Mucosa of stomach (tissue), 1 donor: Measurements from ENCODE around the gene CPD.
"Not testable (repeated sequence)": the region's sequence is repeated elsewhere in the genome, so short reads cannot be mapped to it uniquely, and the experiment has no call there.

Experiments used
- H3K27me3 ChIP-seq: one replicate; pipeline ENCODE4 v1.7.0; 2013; ENCODE audit warnings: mild to moderate bottlenecking, low read length; ENCODE audit not compliant: control insufficient read depth, insufficient read depth
- H3K36me3 ChIP-seq: one replicate; pipeline ENCODE4 v1.7.0; 2013; ENCODE audit warnings: low read length; ENCODE audit not compliant: control insufficient read depth, insufficient read depth
- H3K4me1 ChIP-seq: one replicate; pipeline ENCODE4 v1.7.0; 2013; ENCODE audit warnings: mild to moderate bottlenecking, low read length; ENCODE audit not compliant: control insufficient read depth, insufficient read depth
- H3K4me3 ChIP-seq: one replicate; pipeline ENCODE4 v1.7.0; 2013; ENCODE audit warnings: low read length
- H3K9ac ChIP-seq: one replicate; pipeline ENCODE4 v1.7.0; 2013; ENCODE audit warnings: mild to moderate bottlenecking, low read length, moderate library complexity
- H3K9me3 ChIP-seq: one replicate; pipeline ENCODE4 v1.7.0; 2013; ENCODE audit warnings: mild to moderate bottlenecking, low read length, moderate library complexity; ENCODE audit not compliant: control insufficient read depth
- donor health status: Pancreatic carcinoma.

Gene CPD

DNA sequence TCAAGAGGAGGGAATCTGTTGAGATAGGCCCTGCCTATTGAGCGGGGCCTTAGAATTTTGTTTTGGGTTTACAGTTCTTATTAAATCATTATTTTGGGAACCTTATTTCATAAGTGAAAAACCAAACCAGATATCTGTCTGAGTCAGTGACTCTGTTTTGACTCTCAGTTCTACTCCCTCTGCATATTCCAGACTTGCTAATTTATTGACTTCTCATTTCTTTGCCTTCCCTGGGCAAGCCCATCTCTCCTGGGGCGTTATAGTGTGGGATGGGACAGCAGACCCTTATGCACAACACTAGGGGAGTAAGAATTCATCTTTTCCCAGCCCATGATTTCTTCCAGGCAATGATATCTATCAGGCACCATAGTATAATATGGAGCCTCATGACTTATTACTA lies 45.7 kb downstream of the CPD start:
- H3K4me3 ChIP-seq = no peak overlapping the region
- no peaks in the 10 kb centered on the region for H3K4me1 ChIP-seq
- H3K36me3 ChIP-seq = no peaks in the 10 kb centered on the region

DNA sequence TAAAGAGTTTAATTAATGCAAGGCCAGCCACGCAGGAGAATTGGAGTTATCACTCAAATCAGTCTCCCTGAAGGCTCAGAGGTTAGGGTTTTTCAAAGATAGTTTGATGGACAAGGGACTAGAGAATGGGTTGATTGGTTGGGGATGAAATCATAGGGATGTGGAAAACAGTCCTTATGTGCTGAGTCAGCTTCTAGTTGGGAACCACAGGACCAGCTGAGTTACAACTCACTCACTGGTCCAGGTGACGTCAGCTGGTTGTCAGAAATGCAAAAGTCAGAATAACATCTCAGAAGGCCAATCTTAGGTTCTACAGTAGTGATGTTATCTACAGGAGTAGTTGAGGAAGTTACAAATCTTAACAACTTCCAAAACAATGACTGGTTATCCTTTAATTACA lies 47.6 kb downstream of the CPD start:
- Histone ChIP-seq H3K9me3 (no peaks in the 10 kb centered on the region), H3K4me1 (no peaks in the 10 kb centered on the region)

More for the DNA sequence above, 45.7 kb downstream of the CPD start:
- Histone ChIP-seq H3K27me3 (no peaks in the 10 kb centered on the region), H3K9me3 (no peaks in the 10 kb centered on the region), H3K9ac (no peak overlapping the region)

DNA sequence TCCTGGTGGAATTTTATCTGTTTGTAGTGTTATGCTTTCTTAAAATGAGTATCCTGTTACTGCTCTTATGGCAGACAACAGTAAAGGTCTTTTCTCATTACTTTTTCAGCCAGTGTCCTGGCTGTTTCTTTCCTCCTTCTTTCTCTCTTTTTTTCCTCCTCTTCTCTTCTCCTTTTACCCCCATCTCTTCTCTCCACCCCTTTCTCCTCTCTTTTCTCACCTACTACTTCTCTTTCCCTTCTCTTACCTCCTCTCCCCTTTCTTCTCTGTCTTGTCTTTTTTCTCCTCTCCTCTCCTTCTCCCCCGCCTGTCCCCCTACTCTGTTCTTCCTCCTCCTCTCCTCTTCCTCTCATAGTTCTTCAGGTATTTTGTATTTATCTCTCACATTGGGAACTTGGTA lies 48.9 kb downstream of the CPD start:
- H3K36me3 ChIP-seq = no peaks in the 10 kb centered on the region
- H3K4me3 ChIP-seq = no peak overlapping the region
- H3K4me1 ChIP-seq = no peaks in the 10 kb centered on the region
- no peaks in the 10 kb centered on the region for H3K27me3 ChIP-seq
- no peak overlapping the region for H3K9ac ChIP-seq
- H3K9me3 ChIP-seq = no peaks in the 10 kb centered on the region

More for the DNA sequence above, 47.6 kb downstream of the CPD start:
- H3K9ac ChIP-seq = no peak overlapping the region
- no peaks in the 10 kb centered on the region for H3K36me3 ChIP-seq
- H3K27me3 ChIP-seq = no peaks in the 10 kb centered on the region
- H3K4me3 ChIP-seq = no peak overlapping the region

DNA sequence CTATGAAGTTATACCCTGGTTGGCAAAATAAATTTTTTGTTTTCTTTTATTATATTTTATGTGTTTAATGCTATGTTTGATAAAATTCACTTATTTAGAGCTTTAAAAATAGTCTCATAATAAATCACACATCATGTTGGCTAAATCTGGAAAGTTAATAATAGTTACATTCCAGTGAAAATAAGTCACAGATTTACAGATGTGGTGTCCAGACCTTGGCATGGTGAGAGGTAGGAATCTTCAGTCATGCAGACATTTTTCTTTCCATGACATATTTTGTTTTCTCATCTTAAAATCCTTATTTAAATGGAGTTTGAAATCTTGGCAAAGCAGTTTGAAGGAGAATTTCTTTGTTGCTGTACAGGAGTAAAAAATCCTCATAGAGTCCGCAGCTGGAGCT lies 50.4 kb downstream of the CPD start:
- Histone ChIP-seq H3K27me3 (no peaks in the 10 kb centered on the region), H3K9ac (no peak overlapping the region), H3K4me3 (no peak overlapping the region), H3K9me3 (no peaks in the 10 kb centered on the region), H3K36me3 (no peaks in the 10 kb centered on the region), H3K4me1 (peaks cover 7% of the 10 kb centered on the region)

DNA sequence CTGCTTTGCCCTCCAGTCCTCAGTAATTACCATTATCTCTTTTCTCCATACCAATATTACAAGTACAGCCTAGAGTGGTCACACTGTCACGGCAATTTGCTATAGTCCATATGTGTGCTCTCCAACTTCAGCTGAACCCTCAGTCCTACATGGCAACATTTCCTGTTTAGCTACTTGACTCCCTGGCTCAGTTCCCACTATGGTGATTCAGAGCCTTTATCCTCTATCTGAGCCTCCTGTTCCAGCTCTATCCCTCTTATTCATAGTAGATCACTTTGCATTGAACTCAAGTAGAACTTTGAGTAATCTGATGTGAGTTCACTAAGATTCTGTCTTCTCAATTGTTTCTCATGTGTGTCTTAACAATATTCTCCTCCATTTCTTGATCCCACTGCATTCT lies 54.8 kb downstream of the CPD start:
- peaks cover 7% of the 10 kb centered on the region for H3K4me1 ChIP-seq
- H3K36me3 ChIP-seq = no peaks in the 10 kb centered on the region
- H3K4me3 ChIP-seq = no peak overlapping the region
- no peaks in the 10 kb centered on the region for H3K27me3 ChIP-seq
- H3K9me3 ChIP-seq = no peaks in the 10 kb centered on the region
- H3K9ac ChIP-seq = no peak overlapping the region

DNA sequence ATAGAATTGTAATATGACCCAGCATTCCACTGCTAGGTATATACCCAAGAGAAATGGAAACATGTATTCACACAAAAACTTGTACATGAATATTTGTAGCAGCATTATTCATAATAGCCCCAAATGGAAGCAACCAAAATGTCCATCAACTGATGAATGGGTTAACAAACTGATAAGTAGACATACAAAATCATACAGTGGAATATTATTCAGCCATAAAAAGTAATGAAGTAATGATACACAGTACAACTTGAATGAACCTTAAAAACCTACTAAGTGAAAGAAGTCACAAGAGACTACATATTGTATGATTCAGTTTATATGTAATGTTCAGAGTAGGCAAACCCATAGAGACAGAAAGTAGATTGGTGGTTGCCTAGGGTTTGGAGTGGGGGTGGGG lies 58.0 kb downstream of the CPD start:
- no peaks in the 10 kb centered on the region for H3K9me3 ChIP-seq
- no peaks in the 10 kb centered on the region for H3K36me3 ChIP-seq
- no peak overlapping the region for H3K4me3 ChIP-seq
- no peaks in the 10 kb centered on the region for H3K27me3 ChIP-seq
- H3K4me1 ChIP-seq = peaks cover 7% of the 10 kb centered on the region
- no peak overlapping the region for H3K9ac ChIP-seq

DNA sequence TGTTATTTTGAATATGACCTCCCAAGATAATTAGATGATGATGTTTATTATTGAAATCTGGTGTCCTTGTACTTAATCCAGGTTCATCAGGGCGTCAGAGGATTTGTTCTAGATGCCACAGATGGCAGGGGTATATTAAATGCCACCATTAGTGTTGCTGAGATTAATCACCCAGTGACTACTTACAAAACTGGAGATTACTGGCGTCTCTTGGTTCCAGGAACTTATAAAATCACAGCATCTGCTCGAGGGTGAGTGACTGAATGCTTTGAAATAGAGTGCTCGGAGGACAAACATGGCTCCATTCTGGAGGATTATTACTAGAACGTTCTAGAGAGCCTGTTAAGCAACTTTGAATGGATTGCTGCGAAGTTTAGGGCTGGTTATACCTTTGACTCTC lies 65.0 kb downstream of the CPD start:
- Histone ChIP-seq H3K36me3 (no peaks in the 10 kb centered on the region), H3K9ac (no peak overlapping the region), H3K9me3 (no peaks in the 10 kb centered on the region), H3K4me1 (no peaks in the 10 kb centered on the region), H3K4me3 (no peak overlapping the region), H3K27me3 (no peaks in the 10 kb centered on the region)

DNA sequence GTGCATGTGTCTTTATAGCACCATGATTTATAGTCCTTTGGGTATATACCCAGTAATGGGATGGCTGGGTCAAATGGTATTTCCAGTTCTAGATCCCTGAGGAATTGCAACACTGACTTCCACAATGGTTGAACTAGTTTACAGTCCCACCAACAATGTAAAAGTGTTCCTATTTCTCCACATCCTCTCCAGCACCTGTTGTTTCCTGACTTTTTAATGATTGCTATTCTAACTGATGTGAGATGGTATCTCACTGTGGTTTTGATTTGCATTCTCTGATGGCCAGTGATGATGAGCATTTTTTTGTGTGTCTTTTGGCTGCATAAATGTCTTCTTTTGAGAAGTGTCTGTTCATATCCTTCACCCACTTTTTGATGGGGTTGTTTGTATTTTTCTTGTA lies 67.9 kb downstream of the CPD start:
- not testable (repeated sequence) for H3K27me3 ChIP-seq, H3K4me1 ChIP-seq, H3K4me3 ChIP-seq, H3K36me3 ChIP-seq, H3K9ac ChIP-seq, H3K9me3 ChIP-seq

DNA sequence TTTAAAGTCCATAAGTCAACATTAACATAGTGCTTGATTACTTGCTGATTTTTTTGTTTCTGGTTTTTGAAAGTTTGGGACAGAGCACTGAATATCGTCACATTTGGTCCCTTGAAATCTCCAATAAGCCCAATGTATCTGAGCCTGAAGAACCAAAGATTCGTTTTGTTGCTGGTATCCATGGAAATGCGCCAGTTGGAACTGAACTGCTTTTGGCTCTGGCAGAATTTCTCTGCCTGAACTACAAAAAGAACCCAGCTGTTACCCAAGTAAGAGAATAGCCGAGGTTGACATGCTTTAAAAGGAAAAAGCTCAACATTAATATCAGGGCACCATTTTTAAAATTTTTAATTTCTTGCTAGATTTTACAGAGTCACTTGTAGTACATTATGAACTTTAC lies 70.8 kb downstream of the CPD start:
- H3K9me3 ChIP-seq = no peaks in the 10 kb centered on the region
- H3K36me3 ChIP-seq = no peaks in the 10 kb centered on the region
- no peak overlapping the region for H3K9ac ChIP-seq
- no peaks in the 10 kb centered on the region for H3K4me1 ChIP-seq
- H3K27me3 ChIP-seq = no peaks in the 10 kb centered on the region
- H3K4me3 ChIP-seq = no peak overlapping the region

DNA sequence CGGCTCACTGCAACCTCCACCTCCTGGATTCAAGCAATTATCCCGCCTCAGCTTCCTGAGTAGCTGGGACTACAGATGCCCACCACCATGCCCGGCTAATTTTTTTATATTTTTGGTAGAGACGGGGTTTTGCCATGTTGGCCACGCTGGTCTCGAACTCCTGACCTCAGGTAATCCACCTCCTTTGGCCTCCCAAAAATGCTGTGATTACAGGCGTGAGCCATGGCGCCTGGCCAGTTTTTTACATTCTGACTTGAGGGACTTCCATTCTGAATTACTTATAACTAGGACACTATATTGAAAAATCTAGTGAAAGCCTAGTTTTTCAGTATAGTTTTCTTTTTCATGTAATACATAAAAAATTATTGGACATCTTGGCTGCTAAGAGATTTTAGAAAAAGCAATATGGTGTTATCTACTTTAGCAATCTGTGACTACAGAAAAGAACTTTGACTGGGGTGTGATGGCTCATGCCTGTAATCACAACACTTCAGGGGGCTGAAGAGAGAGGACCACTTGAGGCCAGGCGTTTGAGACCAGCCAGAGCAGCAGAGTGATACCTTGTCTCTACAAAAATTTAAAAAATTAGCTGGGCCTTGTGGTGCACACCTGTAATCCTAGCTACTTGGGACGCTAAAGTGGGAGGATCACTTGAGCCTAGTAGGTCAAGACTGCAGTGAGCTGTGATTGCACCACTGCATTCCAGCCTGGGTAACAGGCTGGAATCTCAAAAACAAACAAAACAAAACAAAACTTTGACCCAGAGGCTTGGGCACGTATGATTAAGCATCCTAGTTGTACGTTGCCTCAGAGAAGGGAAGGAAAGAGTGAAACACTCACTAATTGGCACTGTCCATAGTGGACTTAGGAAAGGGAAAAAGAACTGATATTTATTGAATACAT lies 71.6 kb downstream of the CPD start:
- no peaks in the 10 kb centered on the region for H3K36me3 ChIP-seq

DNA sequence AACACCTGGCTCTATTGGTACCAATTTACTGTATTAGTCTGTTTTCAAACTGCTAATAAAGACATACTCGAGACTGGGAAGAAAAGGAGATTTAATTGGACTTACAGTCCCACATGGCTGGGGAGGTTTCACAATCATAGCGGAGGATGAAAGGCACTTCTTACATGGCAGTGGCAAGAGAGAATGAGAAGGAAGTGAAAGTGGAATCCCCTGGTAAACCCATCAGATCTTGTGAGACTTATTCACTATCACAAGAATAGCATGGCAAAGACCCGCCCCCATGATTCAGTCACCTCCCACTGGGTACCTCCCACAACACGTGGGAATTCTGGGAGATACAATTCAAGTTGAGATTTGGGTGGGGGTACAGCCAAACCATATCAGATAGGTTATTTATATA lies 75.9 kb downstream of the CPD start:
- Histone ChIP-seq H3K27me3 (no peaks in the 10 kb centered on the region), H3K9me3 (no peaks in the 10 kb centered on the region), H3K9ac (no peak overlapping the region), H3K36me3 (no peaks in the 10 kb centered on the region), H3K4me3 (no peak overlapping the region), H3K4me1 (no peaks in the 10 kb centered on the region)

More for the DNA sequence above, 71.6 kb downstream of the CPD start:
- Histone ChIP-seq H3K27me3 (no peaks in the 10 kb centered on the region), H3K4me3 (no peak overlapping the region), H3K4me1 (no peaks in the 10 kb centered on the region), H3K9me3 (no peaks in the 10 kb centered on the region), H3K9ac (no peak overlapping the region)

DNA sequence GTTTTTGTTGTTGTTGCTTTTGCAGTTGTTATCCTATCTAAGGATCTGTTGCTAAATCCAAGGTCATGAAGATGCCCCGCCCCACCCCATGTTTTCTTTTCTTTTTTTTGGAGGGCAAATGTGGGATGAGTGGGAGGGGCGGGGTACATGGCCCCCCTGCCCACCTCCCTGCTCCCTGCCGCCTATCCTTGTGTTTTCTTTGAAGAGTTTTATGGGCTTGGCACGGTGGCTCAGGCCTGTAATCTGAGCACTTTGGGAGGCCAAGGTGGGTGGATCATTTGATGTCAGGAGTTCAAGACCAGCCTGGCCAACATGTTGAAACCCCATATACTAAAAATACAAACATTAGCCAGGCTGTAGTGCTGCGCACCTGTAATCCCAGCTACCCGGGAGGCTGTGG lies 79.6 kb downstream of the CPD start:
- no peaks in the 10 kb centered on the region for H3K9me3 ChIP-seq
- H3K4me3 ChIP-seq = no peak overlapping the region
- peaks cover 6% of the 10 kb centered on the region for H3K36me3 ChIP-seq
- no peaks in the 10 kb centered on the region for H3K27me3 ChIP-seq
- H3K9ac ChIP-seq = no peak overlapping the region
- no peaks in the 10 kb centered on the region for H3K4me1 ChIP-seq
